ENCODE measurements around the gene TRIM25. TPM values are rescaled to one million over a fixed set of nuclear protein-coding genes. Genes with fewer than 3 reads are reported as not detected.
A peak's percentile ranks its signal among the peaks of the same experiment; 100 is the strongest.

Gene TRIM25
- total RNA-seq, 2 donors from 2014 or later, result 7.5 to 17.6 TPM

DNA sequence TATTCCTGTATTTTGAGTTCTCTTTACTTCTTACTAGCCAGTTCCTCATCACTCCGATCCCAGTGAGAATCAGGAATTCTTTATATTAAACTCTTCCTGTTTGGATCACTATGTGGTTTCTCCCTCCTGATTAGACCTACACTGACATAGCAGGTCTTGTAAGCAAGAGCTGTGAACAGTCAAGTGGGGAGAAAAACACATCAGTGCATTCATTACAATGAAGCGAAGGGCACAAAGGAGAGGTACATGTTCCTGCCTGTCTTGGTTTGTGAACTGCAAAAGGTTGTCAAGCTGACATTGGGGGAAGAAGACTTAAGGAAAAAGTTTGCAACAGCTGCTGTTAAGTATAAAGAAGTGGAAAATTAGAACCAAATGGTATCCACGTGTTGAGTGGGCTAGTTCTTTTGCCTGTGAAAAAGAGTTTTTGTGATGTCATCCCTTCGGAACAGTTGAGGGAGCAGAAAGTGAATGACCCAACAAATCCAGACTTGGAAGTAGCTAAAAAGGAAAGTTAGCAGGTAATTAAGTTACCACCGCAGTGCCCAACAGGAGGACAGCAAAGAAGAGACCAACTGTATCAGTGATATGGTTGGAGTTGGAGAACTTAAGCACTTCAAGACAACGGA, 23.0 kb upstream of the TRIM25 start:
- no peaks in the 10 kb centered on the region for H3K27me3 ChIP-seq
- H3K27ac ChIP-seq, result peak overlapping the region; percentile 8 to 36
- peaks cover 61% of the 10 kb centered on the region for H3K36me3 ChIP-seq
- no peak overlapping the region for H3K4me3 ChIP-seq
- no peak for DNase-seq (ENCODE audit: low spot score)
- TF ChIP-seq, protein P1, sequence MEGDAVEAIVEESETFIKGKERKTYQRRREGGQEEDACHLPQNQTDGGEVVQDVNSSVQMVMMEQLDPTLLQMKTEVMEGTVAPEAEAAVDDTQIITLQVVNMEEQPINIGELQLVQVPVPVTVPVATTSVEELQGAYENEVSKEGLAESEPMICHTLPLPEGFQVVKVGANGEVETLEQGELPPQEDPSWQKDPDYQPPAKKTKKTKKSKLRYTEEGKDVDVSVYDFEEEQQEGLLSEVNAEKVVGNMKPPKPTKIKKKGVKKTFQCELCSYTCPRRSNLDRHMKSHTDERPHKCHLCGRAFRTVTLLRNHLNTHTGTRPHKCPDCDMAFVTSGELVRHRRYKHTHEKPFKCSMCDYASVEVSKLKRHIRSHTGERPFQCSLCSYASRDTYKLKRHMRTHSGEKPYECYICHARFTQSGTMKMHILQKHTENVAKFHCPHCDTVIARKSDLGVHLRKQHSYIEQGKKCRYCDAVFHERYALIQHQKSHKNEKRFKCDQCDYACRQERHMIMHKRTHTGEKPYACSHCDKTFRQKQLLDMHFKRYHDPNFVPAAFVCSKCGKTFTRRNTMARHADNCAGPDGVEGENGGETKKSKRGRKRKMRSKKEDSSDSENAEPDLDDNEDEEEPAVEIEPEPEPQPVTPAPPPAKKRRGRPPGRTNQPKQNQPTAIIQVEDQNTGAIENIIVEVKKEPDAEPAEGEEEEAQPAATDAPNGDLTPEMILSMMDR (IDR thresholded peaks at IDR 0.05), result no peak
- H3K4me1 ChIP-seq, result no peaks in the 10 kb centered on the region
- no peaks in the 10 kb centered on the region for H3K9me3 ChIP-seq

DNA sequence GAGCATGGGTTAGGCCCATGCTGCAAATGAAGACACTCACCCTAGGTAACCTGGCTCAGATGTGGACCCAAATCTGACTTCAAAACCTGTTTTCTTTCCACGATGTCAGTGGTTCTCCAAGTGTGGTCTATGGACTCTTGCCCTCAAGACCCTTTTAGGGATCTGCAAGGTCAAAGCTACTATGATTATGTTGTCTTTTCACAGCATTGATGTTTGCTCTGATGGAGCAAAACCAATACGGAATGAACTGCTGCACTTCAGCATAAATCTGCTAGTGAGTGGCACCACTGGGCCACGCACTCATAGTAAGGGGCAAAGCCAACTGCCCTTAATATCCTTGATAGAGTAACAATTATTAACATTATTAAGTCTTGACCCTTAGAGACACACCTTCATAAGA, 21.6 kb upstream of the TRIM25 start:
- H3K4me3 ChIP-seq, result no peak overlapping the region
- peaks cover 50% of the 10 kb centered on the region for H3K36me3 ChIP-seq
- H3K27ac ChIP-seq, result no peak overlapping the region
- H3K27me3 ChIP-seq, result no peaks in the 10 kb centered on the region
- no peaks in the 10 kb centered on the region for H3K4me1 ChIP-seq
- TF ChIP-seq, protein P1 (IDR thresholded peaks at IDR 0.05), result no peak
- no peak for DNase-seq (ENCODE audit: low spot score)
- no peaks in the 10 kb centered on the region for H3K9me3 ChIP-seq

DNA sequence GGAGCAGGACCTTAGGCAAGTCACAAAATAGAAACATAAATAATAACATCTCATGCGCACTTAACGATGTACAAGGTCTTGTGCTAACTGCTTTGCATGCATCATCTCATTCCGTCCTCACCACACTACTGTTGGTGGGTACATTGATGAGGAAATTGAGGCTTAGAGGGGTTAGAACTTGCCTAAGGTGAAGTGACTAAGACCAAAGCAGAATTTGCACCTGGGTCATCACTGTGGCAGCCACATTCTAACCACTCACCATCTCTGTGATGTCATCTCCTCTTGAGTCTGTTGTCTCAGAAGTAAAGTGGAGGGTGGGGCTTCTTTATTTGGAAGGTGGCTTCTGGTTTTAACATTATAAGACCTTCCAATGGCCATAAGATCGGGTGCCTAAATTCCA, 20.4 kb upstream of the TRIM25 start:
- TF ChIP-seq, protein P1 (IDR thresholded peaks at IDR 0.05), result no peak
- Histone ChIP-seq H3K27me3 (no peaks in the 10 kb centered on the region), H3K36me3 (peaks cover 40% of the 10 kb centered on the region), H3K9me3 (no peaks in the 10 kb centered on the region), H3K27ac (no peak overlapping the region), H3K4me3 (no peak overlapping the region), H3K4me1 (no peaks in the 10 kb centered on the region)
- DNase-seq (ENCODE audit: low spot score), result no peak

DNA sequence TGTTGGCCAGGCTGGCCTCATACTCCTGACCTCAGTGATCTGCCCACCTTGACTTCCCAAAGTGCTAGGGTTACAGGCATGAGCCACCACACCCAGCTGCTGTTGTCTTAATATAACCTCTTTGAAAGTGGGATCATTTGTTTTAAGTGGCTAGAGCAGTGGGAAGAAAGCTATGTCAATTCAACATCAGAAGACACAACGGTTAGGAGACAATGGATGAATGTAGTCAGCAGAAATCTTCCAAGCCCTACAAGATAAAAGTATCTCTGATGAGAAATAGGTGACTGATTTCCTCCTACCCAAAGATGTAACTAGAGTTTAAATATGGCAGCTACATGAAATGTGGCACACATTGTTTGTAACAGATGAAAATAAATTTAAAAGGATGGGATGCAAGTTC, 20.0 kb upstream of the TRIM25 start:
- no peak overlapping the region for H3K4me3 ChIP-seq
- peaks cover 37% of the 10 kb centered on the region for H3K36me3 ChIP-seq
- no peak for DNase-seq (ENCODE audit: low spot score)
- no peaks in the 10 kb centered on the region for H3K4me1 ChIP-seq
- H3K27me3 ChIP-seq, result no peaks in the 10 kb centered on the region
- TF ChIP-seq, protein P1 (IDR thresholded peaks at IDR 0.05), result no peak
- no peak overlapping the region for H3K27ac ChIP-seq
- no peaks in the 10 kb centered on the region for H3K9me3 ChIP-seq

DNA sequence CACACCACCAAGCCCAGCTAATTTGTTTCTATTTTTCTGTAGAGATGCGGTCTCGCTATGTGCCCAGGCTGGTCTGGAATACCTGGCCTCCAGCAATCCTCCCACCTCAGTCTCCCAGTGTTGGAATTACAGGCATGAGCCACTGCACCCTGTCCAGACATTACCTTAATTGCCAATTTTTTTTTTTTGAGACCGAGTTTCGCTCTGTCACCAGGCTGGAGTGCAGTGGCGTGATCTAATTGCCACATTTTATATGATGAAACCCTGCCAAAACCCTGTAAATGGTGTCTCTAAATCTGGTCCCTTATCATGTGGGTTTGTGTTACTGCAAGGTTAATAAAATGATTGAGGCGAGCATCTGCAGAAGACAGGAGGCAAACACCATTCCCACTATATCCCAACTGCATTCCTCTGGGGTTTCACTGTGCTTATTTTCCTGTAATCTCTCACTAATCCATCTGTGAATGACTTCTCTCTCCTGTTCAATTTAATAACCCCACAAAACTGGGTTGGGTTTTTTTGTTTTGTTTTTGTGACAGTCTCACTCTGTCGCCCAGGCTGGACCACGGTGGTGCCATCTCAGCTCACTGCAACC, 19.4 kb upstream of the TRIM25 start:
- Histone ChIP-seq H3K4me3 (no peak overlapping the region), H3K36me3 (peaks cover 31% of the 10 kb centered on the region), H3K27me3 (no peaks in the 10 kb centered on the region), H3K9me3 (no peaks in the 10 kb centered on the region), H3K27ac (no peak overlapping the region), H3K4me1 (no peaks in the 10 kb centered on the region)
- TF ChIP-seq, protein P1 (IDR thresholded peaks at IDR 0.05), result no peak
- DNase-seq (ENCODE audit: low spot score), result no peak

All from right atrium auricular region (tissue), 2 donors.